HepG2 (cell line): ENCODE data around the gene KIAA1958. TPM values are rescaled to one million over a fixed set of nuclear protein-coding genes. Genes with fewer than 3 reads are reported as not detected.

Experiments
- ATF1 ChIP-seq: IDR thresholded peaks from 2 replicates; pipeline ENCODE4 v1.6.1; 2016; ENCODE audit warnings: mild to moderate bottlenecking, control low read depth
- FOXC1 ChIP-seq: sonication (generic); formaldehyde crosslinking; IDR thresholded peaks from 2 replicates; pipeline ENCODE4 v1.8.0; 2022; ENCODE audit warnings: mild to moderate bottlenecking, missing genetic modification reagents, borderline replicate concordance
- HCFC1 ChIP-seq: fragments of 150-350 bp; IDR thresholded peaks from 2 replicates; pipeline ENCODE4 v1.6.1; 2014; ENCODE audit warnings: low read depth, low read length
- HOXA5 ChIP-seq: sonication (generic); formaldehyde crosslinking; IDR thresholded peaks from 2 replicates; pipeline ENCODE4 v1.4.0; 2020; ENCODE audit warnings: missing genetic modification reagents
- MYC ChIP-seq: sonication (generic); formaldehyde crosslinking; IDR thresholded peaks from 2 replicates; pipeline ENCODE4 v1.9.0; 2021; ENCODE audit warnings: missing genetic modification reagents, borderline replicate concordance
- NRL ChIP-seq: sonication (generic); formaldehyde crosslinking; IDR thresholded peaks from 2 replicates; pipeline ENCODE4 v1.5.0; 2020; ENCODE audit warnings: missing genetic modification reagents, mild to moderate bottlenecking, moderate library complexity, borderline replicate concordance
- PAWR ChIP-seq: sonication (generic); formaldehyde crosslinking; IDR thresholded peaks from 2 replicates; pipeline ENCODE4 v1.4.0; 2020; ENCODE audit warnings: missing genetic modification reagents, mild to moderate bottlenecking, borderline replicate concordance
- PBX2 ChIP-seq: IDR thresholded peaks from 2 replicates; pipeline ENCODE4 v1.6.1; 2016; ENCODE audit warnings: control low read depth
- SIN3A ChIP-seq: IDR thresholded peaks from 2 replicates; pipeline ENCODE4 v1.6.1; 2011; ENCODE audit warnings: low read depth, mild to moderate bottlenecking, control low read depth, low read length, borderline replicate concordance
- TEF ChIP-seq: sonication (generic); formaldehyde crosslinking; IDR thresholded peaks from 2 replicates; pipeline ENCODE4 v1.5.0; 2020; ENCODE audit warnings: missing genetic modification reagents
- TFDP1 ChIP-seq: IDR thresholded peaks from 2 replicates; pipeline ENCODE4 v1.6.1; 2016; ENCODE audit warnings: missing compliant biosample characterization, missing genetic modification reagents, borderline replicate concordance
- TP53 ChIP-seq: sonication (generic); formaldehyde crosslinking; conservative IDR thresholded peaks from 2 replicates; pipeline ENCODE4 v1.4.0; 2020; ENCODE audit warnings: missing genetic modification reagents
- ZC3H4 ChIP-seq: sonication (generic); formaldehyde crosslinking; IDR thresholded peaks from 2 replicates; pipeline ENCODE4 v1.4.0; 2020; ENCODE audit warnings: missing genetic modification reagents, borderline replicate concordance
- ZHX2 ChIP-seq, 2 experiments: sonication (generic) in 1 of 2; formaldehyde crosslinking in 1 of 2; IDR thresholded peaks; 2 replicates each; pipeline versions ENCODE4 v1.6.1 to v1.9.0; 2014 to 2022; ENCODE audit warnings: antibody characterized with exemption in 1 of 2, borderline replicate concordance in 1 of 2, inconsistent platforms in 1 of 2, low read depth in 1 of 2, missing genetic modification reagents in 1 of 2
- ZNF441 ChIP-seq: sonication (generic); formaldehyde crosslinking; IDR thresholded peaks from 2 replicates; pipeline ENCODE4 v1.7.0; 2021; ENCODE audit warnings: missing genetic modification reagents, borderline replicate concordance
- ZNF512 ChIP-seq: sonication (generic); formaldehyde crosslinking; IDR thresholded peaks from 2 replicates; pipeline ENCODE4 v1.4.0; 2020; ENCODE audit warnings: mild to moderate bottlenecking, missing genetic modification reagents
- ZNF597 ChIP-seq: sonication (generic); formaldehyde crosslinking; IDR thresholded peaks from 2 replicates; pipeline ENCODE4 v1.5.0; 2020; ENCODE audit warnings: missing genetic modification reagents
- ZNF773 ChIP-seq: sonication (generic); formaldehyde crosslinking; IDR thresholded peaks from 2 replicates; pipeline ENCODE4 v1.4.0; 2020; ENCODE audit warnings: missing genetic modification reagents, borderline replicate concordance
- polyA plus RNA-seq, 8 experiments: library from polyadenylated mRNA; depleted of rRNA in 3 of 8; stranded (reverse) in 7 of 8; unstranded in 1 of 8; fragments of >200 nt; fragmentation: Illumina TruSeq in 4 of 8; extraction: Trizol in 4 of 8; gene quantifications; 2 replicates each; pipeline versions ENCODE4 v1.2.1 to v1.2.3, GENCODE V29; 2011 to 2016; ENCODE audit warnings: low read depth in 4 of 8, missing spikeins in 1 of 8, mixed read lengths in 1 of 8; ENCODE audit not compliant: insufficient read depth in 1 of 8
- total RNA-seq, 5 experiments: library from RNA; depleted of rRNA; stranded (reverse); fragments of >200 nt; fragmentation: Illumina TruSeq; extraction: Trizol; gene quantifications; 2 replicates each; pipeline ENCODE4 v1.2.3, GENCODE V29; 2016; ENCODE audit warnings: low read depth in 1 of 5

Gene KIAA1958
- total and polyA plus RNA-seq, 2 of the 13 experiments (the other 11 are each of a cell fraction or from before 2014, with no cell fraction given) = 8.5 to 10.3 TPM

GRCh38 chr9:112570671-112571167 is 84.1 kb downstream of the KIAA1958 start (continued):
- no peak for TF ChIP-seq PBX2 (CRISPR knock-in tag)
- no peak for TF ChIP-seq SIN3A
- TF ChIP-seq ATF1 (CRISPR knock-in tag) = no peak
- peak; percentile 36; the same call in 1 of the 2 replicates for TF ChIP-seq TFDP1 (CRISPR knock-in tag)
- TF ChIP-seq MYC (CRISPR knock-in tag) = no peak
- TF ChIP-seq HOXA5 (CRISPR knock-in tag) = no peak
- no peak for TF ChIP-seq PAWR (CRISPR knock-in tag)
- TF ChIP-seq HCFC1 = no peak
- TF ChIP-seq NRL = no peak
- no peak for TF ChIP-seq ZHX2 (IDR thresholded peaks at IDR 0.05; ENCODE audit: low read depth)
- TF ChIP-seq ZHX2 (CRISPR knock-in tag; IDR thresholded peaks at IDR 0.05; ENCODE audit: borderline replicate concordance) = no peak
- peak; percentile 89 for TF ChIP-seq ZNF441
- no peak for TF ChIP-seq ZC3H4
- TF ChIP-seq FOXC1 (CRISPR knock-in tag) = no peak
- TF ChIP-seq ZNF773 (CRISPR knock-in tag) = no peak
- no peak for TF ChIP-seq ZNF512
- no peak for TF ChIP-seq TEF
- no peak for TF ChIP-seq ZNF597
- TF ChIP-seq TP53 (CRISPR knock-in tag) = no peak
